ENCODE data around the gene MORN5.

The MORN5 gene

DNA sequence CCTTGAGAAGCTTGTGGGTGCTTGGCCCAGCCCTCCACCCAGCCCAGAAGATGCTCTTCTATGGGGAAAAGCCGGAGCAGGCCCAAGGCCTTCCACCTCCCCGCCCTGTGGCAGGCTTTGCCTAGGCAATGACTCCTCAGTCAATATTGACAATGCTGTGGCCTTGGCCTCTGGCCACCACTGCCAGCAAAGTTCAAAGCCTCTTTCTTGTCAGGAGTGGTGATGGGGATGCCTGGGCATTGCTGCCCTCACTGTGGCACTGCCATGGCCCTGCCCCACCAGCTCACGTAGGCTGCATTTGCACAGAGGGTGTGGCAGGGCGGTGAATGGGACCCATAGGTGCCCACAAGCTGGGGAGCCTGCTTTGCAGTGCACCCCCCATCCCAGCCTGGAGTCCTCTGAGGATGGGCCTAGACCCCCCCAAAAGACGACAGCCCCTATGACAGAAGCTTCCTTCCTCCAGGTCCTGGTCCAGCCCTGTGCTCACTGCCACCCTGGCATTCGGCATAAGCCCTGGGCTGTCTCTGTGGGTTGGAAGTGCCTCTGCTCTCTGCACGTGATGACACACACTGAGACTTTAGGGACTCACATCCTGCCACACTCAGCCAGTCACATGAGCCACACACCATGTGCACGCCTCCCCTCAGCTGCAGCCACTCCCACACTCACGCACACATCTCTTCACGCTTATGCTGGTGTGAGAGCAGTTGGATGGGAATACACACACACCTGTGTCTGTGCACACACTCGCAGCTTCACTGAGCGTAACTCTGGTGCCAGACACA lies 31.1 kb downstream of the MORN5 start:
- TF ChIP-seq CTCF (IDR thresholded peaks at IDR 0.05; ENCODE audit: control insufficient read depth, extremely low read depth, insufficient read depth) = no peak
- H3K4me3 ChIP-seq (ENCODE audit: low read depth, low read length) = no peak overlapping the region
- DNase-seq (ENCODE audit: low read depth) = no peak

GRCh38 chr9:122191584-122191983 lies 31.9 kb downstream of the MORN5 start:
- no peak overlapping the region for H3K4me3 ChIP-seq (ENCODE audit: low read depth, low read length)
- no peak for DNase-seq (ENCODE audit: low read depth)
- no peak for TF ChIP-seq CTCF (IDR thresholded peaks at IDR 0.05; ENCODE audit: control insufficient read depth, extremely low read depth, insufficient read depth)

- no peak overlapping the region for H3K4me3 ChIP-seq (ENCODE audit: low read depth, low read length)
- no peak for DNase-seq (ENCODE audit: low read depth)
- TF ChIP-seq CTCF (IDR thresholded peaks at IDR 0.05; ENCODE audit: control insufficient read depth, extremely low read depth, insufficient read depth) = no peak
Measured at GRCh38 chr9:122192261-122192875, 32.7 kb downstream of the MORN5 start.

DNA sequence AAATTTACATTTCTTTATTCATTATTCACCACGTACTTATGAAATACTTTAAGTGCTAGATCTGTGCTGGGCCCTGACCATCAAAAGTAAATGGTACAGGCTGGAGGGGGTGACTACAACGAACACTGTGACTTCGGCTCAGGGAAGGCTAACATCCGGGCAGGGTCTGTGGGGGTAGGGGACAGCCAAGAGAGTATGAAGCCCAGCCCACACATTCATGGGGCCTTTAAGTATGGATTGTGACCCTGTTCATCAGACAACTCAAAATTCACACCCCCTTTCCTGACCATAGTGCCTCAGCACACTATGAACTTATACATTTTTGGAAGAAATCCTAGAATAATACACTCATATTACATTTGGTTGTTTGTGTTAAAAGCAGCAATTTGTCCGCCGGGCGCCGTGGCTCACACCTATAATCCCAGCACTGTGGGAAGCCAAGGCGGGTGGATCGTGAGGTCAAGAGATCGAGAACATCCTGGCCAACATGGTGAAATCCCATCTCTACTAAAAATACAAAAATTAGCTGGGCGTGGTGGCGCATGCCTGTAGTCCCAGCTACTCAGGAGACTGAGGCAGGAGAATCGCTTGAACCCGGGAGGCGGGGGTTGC lies 33.3 kb downstream of the MORN5 start:
- no peak for DNase-seq (ENCODE audit: low read depth)
- TF ChIP-seq CTCF (IDR thresholded peaks at IDR 0.05; ENCODE audit: control insufficient read depth, extremely low read depth, insufficient read depth) = no peak
- no peak overlapping the region for H3K4me3 ChIP-seq (ENCODE audit: low read depth, low read length)

GRCh38 chr9:122193651-122194050 lies 33.9 kb downstream of the MORN5 start:
- DNase-seq (ENCODE audit: low read depth) = no peak
- no peak for TF ChIP-seq CTCF (IDR thresholded peaks at IDR 0.05; ENCODE audit: control insufficient read depth, extremely low read depth, insufficient read depth)
- no peak overlapping the region for H3K4me3 ChIP-seq (ENCODE audit: low read depth, low read length)

- TF ChIP-seq CTCF (IDR thresholded peaks at IDR 0.05; ENCODE audit: control insufficient read depth, extremely low read depth, insufficient read depth) = no peak
- DNase-seq (ENCODE audit: low read depth) = no peak
Measured at GRCh38 chr9:122195875-122196274, 36.2 kb downstream of the MORN5 start.

More at GRCh38 chr9:122195875-122196274, 36.2 kb downstream of the MORN5 start:
- H3K4me3 ChIP-seq (ENCODE audit: low read depth, low read length) = no peak overlapping the region
